Fibroblast of pulmonary artery (primary cell): Measurements from ENCODE around the gene RBMS3.

Experiments used
- DNase-seq: peaks from one replicate; pipeline ENCODE4 v3.0.0-alpha.2; 2010; ENCODE audit warnings: low read depth
- H3K4me3 ChIP-seq: replicated peaks from 2 replicates; pipeline ENCODE4 v1.5.1; 2011; ENCODE audit warnings: low read depth, mild to moderate bottlenecking, control low read depth, low read length, moderate library complexity
- CTCF ChIP-seq: IDR thresholded peaks from 2 replicates; pipeline ENCODE4 v1.5.1; 2011; ENCODE audit warnings: mild to moderate bottlenecking, control low read depth, low read length, inconsistent platforms; ENCODE audit errors: missing control alignments

The RBMS3 gene

GRCh38 chr3:29686889-29687592 is 406.2 kb downstream of the RBMS3 start:
- TF ChIP-seq CTCF = no peak
- no peak overlapping the region for H3K4me3 ChIP-seq
- DNase-seq = peak; percentile 76

GRCh38 chr3:29690686-29691353 is 409.9 kb downstream of the RBMS3 start:
- H3K4me3 ChIP-seq = no peak overlapping the region
- DNase-seq = no peak
- no peak for TF ChIP-seq CTCF

GRCh38 chr3:29693863-29694262 is 413.0 kb downstream of the RBMS3 start:
- no peak overlapping the region for H3K4me3 ChIP-seq
- peak; percentile 98 for DNase-seq
- TF ChIP-seq CTCF = no peak

- TF ChIP-seq CTCF = no peak
- H3K4me3 ChIP-seq = no peak overlapping the region
- peak; percentile 40 for DNase-seq
Observed at GRCh38 chr3:29694331-29694730, 413.5 kb downstream of the RBMS3 start.

- no peak for TF ChIP-seq CTCF
- H3K4me3 ChIP-seq = no peak overlapping the region
- DNase-seq = peak; percentile 98
Observed at GRCh38 chr3:29694783-29695182, 413.9 kb downstream of the RBMS3 start.

- no peak for DNase-seq
- no peak for TF ChIP-seq CTCF
- peak overlapping the region; percentile 0 for H3K4me3 ChIP-seq
Observed at GRCh38 chr3:29695201-29695600, 414.3 kb downstream of the RBMS3 start.
